GM18511 (cell line): ENCODE results near the gene FUBP1.
A peak's percentile ranks its signal among the peaks of the same experiment; 100 is the strongest.
"Not testable (repeated sequence)": the region's sequence is repeated elsewhere in the genome, so short reads cannot be mapped to it uniquely, and the experiment has no call there.

Source experiments
- ATAC-seq: cut with Tn5 transposase; IDR thresholded peaks from one replicate; pipeline ENCODE4 v1.9.1; 2021; ENCODE audit warnings: mild to moderate bottlenecking, moderate library complexity; ENCODE audit not compliant: unreplicated experiment

FUBP1 gene

GRCh38 chr1:77951328-77951727 lies 27.5 kb downstream of the FUBP1 start:
- ATAC-seq: no peak

- ATAC-seq: peak; percentile 82
Measured at GRCh38 chr1:77950873-77951272, 28.0 kb downstream of the FUBP1 start.

- peak; percentile 56 for ATAC-seq
Measured at GRCh38 chr1:77948841-77949424, 29.9 kb downstream of the FUBP1 start.

- no peak for ATAC-seq
Measured at GRCh38 chr1:77945345-77945744, 33.5 kb downstream of the FUBP1 start.

- no peak for ATAC-seq
Measured at GRCh38 chr1:77942400-77943140, 36.3 kb downstream of the FUBP1 start.

- ATAC-seq: no peak
Measured at GRCh38 chr1:77940921-77941570, 37.8 kb downstream of the FUBP1 start.

- no peak for ATAC-seq
Measured at GRCh38 chr1:77938651-77939050, 40.2 kb downstream of the FUBP1 start.

GRCh38 chr1:77929806-77930205 lies 49.1 kb downstream of the FUBP1 start:
- no peak for ATAC-seq

GRCh38 chr1:77927414-77927813 lies 51.5 kb downstream of the FUBP1 start:
- peak; percentile 37 for ATAC-seq

GRCh38 chr1:77926561-77927357 lies 52.1 kb downstream of the FUBP1 start:
- ATAC-seq: peak; percentile 64

GRCh38 chr1:77925956-77926355 lies 52.9 kb downstream of the FUBP1 start:
- ATAC-seq: no peak

- no peak for ATAC-seq
Measured at GRCh38 chr1:77925518-77925917, 53.4 kb downstream of the FUBP1 start.

- ATAC-seq: not testable (repeated sequence)
Measured at GRCh38 chr1:77918918-77919317, 60.0 kb downstream of the FUBP1 start.

- no peak for ATAC-seq
Measured at GRCh38 chr1:77910116-77910515, 68.8 kb downstream of the FUBP1 start.

- ATAC-seq: no peak
Measured at GRCh38 chr1:77906624-77907023, 72.2 kb downstream of the FUBP1 start.

GRCh38 chr1:77906019-77906545 lies 72.8 kb downstream of the FUBP1 start:
- no peak for ATAC-seq

- no peak for ATAC-seq
Measured at GRCh38 chr1:77905603-77906002, 73.3 kb downstream of the FUBP1 start.

GRCh38 chr1:77900687-77901293 lies 78.1 kb downstream of the FUBP1 start:
- no peak for ATAC-seq

GRCh38 chr1:77899647-77900320 lies 79.1 kb downstream of the FUBP1 start:
- ATAC-seq: no peak
